Activated CD4-positive, alpha-beta T cell treated with anti-CD3 and anti-CD28 coated beads, Interleukin-2, amount 50 U/mL, for 48 hours (primary cell): ENCODE data around the gene KIF1A.
"Not testable (repeated sequence)": the region's sequence is repeated elsewhere in the genome, so short reads cannot be mapped to it uniquely, and the experiment has no call there.

Experiments used
- DNase-seq, 2 experiments: peaks; one replicate each; pipeline ENCODE4 v3.0.0-alpha.2; 2020

The KIF1A gene

GRCh38 chr2:240847817-240848216 is 27.8 kb upstream of the KIF1A start:
- no peak for DNase-seq

GRCh38 chr2:240846873-240847595 is 27.0 kb upstream of the KIF1A start:
- no peak for DNase-seq

- not testable (repeated sequence) for DNase-seq
Measured at GRCh38 chr2:240846309-240846708, 26.3 kb upstream of the KIF1A start.

GRCh38 chr2:240840435-240841060 is 20.5 kb upstream of the KIF1A start:
- peak in 1 of 2 experiments; percentile 34 for DNase-seq

GRCh38 chr2:240839152-240840143 is 19.4 kb upstream of the KIF1A start:
- DNase-seq, result no peak

- no peak for DNase-seq
Measured at GRCh38 chr2:240837621-240838020, 17.6 kb upstream of the KIF1A start.

- no peak for DNase-seq
Measured at GRCh38 chr2:240836781-240837467, 16.9 kb upstream of the KIF1A start.

- DNase-seq, result no peak
Measured at GRCh38 chr2:240835528-240835927, 15.5 kb upstream of the KIF1A start.

- no peak for DNase-seq
Measured at GRCh38 chr2:240834377-240834975, 14.5 kb upstream of the KIF1A start.

GRCh38 chr2:240833724-240834285 is 13.8 kb upstream of the KIF1A start:
- no peak for DNase-seq

GRCh38 chr2:240832921-240833494 is 13.0 kb upstream of the KIF1A start:
- DNase-seq, result no peak

- peak; percentile 93 to 94 for DNase-seq
Measured at GRCh38 chr2:240832205-240832727, 12.2 kb upstream of the KIF1A start.

- no peak for DNase-seq
Measured at GRCh38 chr2:240831594-240832204, 11.7 kb upstream of the KIF1A start.

- DNase-seq, result no peak
Measured at GRCh38 chr2:240825476-240825875, 5.5 kb upstream of the KIF1A start.

GRCh38 chr2:240823449-240824336 is 3.7 kb upstream of the KIF1A start:
- DNase-seq, result no peak

GRCh38 chr2:240822280-240822847 is 2.3 kb upstream of the KIF1A start:
- no peak for DNase-seq

GRCh38 chr2:240821429-240821778 is 1.4 kb upstream of the KIF1A start:
- DNase-seq, result no peak

- peak; percentile 29 to 36 for DNase-seq
Measured at GRCh38 chr2:240820607-240821428, 799 bp upstream of the KIF1A start.
